A549 treated with DMSO at 1 μM for 4 hours (cell line): ENCODE measurements around the gene ATOSA. TPM values are rescaled to one million over a fixed set of nuclear protein-coding genes. Genes with fewer than 3 reads are reported as not detected.

ENCODE experiments used
- total RNA-seq: library from RNA; stranded (reverse); fragments of 200-300 nt; extraction: Qiagen RNA extraction; gene quantifications from 5 replicates; pipeline ENCODE4 v1.2.3, GENCODE V29; 2022; ENCODE audit warnings: low read depth

The ATOSA gene, protein sequence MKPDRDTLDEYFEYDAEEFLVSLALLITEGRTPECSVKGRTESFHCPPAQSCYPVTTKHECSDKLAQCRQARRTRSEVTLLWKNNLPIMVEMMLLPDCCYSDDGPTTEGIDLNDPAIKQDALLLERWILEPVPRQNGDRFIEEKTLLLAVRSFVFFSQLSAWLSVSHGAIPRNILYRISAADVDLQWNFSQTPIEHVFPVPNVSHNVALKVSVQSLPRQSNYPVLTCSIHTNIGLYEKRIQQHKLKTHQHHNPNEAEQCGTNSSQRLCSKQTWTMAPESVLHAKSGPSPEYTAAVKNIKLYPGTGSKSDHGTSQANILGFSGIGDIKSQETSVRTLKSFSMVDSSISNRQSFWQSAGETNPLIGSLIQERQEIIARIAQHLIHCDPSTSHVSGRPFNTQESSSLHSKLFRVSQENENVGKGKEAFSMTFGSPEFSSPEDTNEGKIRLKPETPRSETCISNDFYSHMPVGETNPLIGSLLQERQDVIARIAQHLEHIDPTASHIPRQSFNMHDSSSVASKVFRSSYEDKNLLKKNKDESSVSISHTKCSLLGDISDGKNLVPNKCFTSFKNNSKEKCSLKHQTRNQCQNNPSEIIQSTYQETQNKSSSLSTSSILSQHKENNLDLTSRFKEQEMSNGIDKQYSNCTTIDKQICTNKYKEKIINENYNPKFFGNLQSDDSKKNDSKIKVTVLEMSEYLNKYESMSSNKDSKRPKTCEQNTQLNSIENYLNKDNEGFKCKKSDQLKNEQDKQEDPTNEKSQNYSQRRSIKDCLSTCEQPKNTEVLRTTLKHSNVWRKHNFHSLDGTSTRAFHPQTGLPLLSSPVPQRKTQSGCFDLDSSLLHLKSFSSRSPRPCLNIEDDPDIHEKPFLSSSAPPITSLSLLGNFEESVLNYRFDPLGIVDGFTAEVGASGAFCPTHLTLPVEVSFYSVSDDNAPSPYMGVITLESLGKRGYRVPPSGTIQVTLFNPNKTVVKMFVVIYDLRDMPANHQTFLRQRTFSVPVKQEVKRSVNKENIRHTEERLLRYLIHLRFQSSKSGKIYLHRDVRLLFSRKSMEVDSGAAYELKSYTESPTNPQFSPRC
- 8.7 to 11.7 TPM (median 10.3 TPM) in 5 replicates for total RNA-seq

DNA sequence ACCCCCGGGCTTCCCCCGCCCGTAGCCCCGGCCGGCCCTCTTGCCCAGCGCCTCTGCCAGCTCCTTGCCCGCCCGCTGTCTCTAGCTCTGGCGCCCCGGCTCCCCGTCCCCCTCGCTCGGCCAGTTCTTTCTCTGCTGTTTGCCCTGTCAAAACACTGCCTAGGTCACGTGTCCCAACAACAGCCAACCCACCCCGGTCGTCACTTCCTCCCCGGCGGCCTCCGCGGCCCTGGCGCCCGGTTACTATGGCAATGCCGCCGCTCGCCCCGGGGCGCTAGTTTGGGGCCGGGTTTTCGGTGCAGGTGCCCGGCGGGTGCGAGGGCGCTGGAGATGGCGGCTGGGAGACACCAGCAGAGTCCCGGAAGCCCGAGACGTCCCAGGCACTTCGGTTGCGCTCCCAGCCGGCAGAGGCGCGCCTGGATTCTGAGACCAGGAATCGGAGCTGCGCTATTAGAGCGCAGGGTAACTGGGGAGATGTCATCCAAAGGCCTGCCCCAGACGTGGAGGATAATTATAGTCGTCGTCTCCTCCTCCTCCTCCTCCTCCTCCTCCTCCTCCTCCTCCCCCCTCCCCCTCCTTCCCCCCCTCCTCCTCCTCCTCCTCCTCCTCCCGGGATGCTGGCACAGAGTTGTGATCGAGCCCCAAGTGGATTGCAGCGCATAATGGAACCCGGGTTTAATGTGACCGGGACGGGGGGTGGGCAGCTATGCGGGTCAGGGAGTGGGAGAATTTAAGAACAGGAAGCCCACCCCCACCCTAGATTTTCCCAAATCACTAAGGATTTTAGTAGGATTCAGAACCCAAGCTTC is at the start of gene ATOSA:
TSS of gene ATOSA (minus strand) at position 157 of the 809 bp plus-strand sequence. CDS start 1,367 bp downstream, outside the sequence.

Other genes starting within 250 kb of the ATOSA start
- 22.9 to 33.0 TPM (median 30.0 TPM) in 5 replicates for gene MYO5A, start 150.5 kb downstream of the ATOSA start, total RNA-seq
- 96.1 to 135 TPM (median 117 TPM) in 5 replicates for gene ARPP19, start 110.4 kb downstream of the ATOSA start, total RNA-seq
- gene ONECUT1, start 110.9 kb upstream of the ATOSA start, total RNA-seq = 0.10 to 0.35 TPM (median 0.29 TPM) in 5 replicates